ENCODE measurements around the gene RPL38. TPM values are rescaled to one million over a fixed set of nuclear protein-coding genes. Genes with fewer than 3 reads are reported as not detected.
"Not testable (repeated sequence)": the region's sequence is repeated elsewhere in the genome, so short reads cannot be mapped to it uniquely, and the experiment has no call there.

Gene RPL38
- polyA plus RNA-seq, 3 donors: 848 to 2,297 (median 1,605) TPM

DNA sequence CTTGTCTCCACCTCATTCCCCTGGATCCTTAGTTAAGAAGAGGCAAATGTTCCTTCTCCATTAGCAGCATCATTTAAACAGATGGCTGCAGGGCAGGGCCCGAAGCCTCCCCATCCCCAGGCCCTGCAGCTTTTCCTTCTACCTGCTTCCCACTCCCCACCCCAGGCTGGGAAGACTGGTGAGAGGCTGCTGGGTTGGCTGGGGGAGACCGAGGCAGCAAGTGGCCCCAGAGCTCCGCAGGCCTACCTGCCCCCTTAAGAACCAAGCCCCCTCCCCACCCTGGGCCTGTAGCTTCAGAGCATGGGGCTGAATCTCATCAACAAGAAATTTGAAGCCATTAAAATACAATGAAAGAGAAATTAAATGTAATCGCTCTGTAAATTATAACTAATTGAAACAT, 22.1 kb upstream of the RPL38 start:
- no peak overlapping the region for H3K27ac ChIP-seq (ENCODE audit: low read depth, low read length)
- WGBS, 3 donors: 80 to 89% (median 85%) methylated on average over 4 of the region's 4 CpGs

GRCh38 chr17:74182041-74182723, 21.3 kb upstream of the RPL38 start:
- H3K27ac ChIP-seq (ENCODE audit: low read depth, low read length): no peak overlapping the region
- 64 to 83% (median 74%) methylated on average over 17 of the region's 17 CpGs for WGBS, 3 donors

DNA sequence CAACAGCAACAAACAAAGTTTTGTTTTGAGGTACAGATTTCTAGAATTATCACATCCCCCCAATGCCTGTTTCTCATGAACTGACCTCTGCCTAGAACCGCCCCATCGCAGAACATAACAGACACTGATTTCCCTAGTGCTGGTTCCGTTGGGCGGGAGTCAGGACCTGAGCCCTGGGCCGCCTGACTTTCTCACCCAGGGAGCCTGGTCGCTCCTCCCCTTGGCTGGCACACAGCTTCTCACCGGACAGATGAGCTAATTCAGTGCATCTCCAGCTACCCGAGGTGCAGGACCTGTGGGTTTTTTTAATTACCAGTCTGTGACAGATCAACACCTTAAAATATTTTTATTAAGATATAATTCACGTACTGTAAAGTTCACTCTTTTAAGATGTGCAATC, 20.1 kb upstream of the RPL38 start:
- no peak overlapping the region for H3K27ac ChIP-seq (ENCODE audit: low read depth, low read length)
- WGBS, 3 donors: 73 to 78% (median 76%) methylated on average over 9 of the region's 9 CpGs

DNA sequence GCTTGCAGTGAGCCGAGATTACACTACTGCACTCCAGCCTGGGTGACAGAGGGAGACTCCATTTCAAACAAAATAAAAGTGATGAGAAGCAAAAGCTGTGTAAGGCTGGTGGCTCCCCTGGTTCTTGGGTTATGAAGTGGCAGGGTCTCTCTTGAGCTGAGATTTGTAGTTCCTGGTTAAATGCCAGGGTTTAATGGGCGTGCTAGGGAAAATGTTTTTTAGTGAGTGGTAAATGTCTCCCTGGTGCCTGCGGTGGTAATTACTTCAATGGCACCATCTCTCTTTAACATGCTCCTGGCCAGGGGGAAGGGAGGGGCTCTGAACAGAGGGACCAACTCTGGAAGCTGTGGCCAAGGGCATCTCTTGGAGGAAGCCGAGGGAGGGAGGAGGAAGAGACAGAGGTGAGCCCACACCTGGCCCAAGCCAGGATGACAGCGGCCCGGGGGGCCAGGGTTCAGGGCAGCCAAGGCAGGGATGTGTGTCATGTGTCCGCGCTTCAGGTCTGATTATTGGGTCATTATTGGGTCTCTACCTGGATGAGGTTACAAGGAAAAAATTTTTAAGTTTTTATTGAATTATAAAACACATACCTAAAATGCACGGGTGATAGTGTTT, 17.8 kb upstream of the RPL38 start:
- no peak overlapping the region for H3K27ac ChIP-seq (ENCODE audit: low read depth, low read length)
- WGBS, 3 donors: 63 to 75% (median 69%) methylated on average over 9 of the region's 9 CpGs

DNA sequence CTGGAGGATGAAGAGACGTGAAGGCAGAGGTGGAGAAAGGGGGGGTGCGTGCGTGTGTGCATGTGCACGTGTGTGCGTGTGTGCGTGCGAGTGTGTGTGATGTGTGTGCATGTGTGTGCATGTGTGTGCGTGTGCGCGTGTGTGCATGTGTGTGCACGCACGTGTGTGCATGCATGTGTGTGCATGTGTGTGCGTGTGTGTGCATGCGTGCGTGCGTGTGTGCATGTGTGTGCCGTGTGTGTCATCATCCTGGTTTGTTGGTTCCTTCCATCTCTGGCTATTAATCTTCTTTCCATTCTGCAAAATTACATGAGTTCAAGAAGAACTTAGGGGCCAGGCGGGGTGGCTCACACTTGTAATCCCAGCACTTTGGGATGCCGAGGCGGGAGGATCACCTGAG, 17.0 kb upstream of the RPL38 start:
- WGBS, 3 donors: 85 to 91% (median 87%) methylated on average over 19 to 20 of the region's 20 CpGs
- H3K27ac ChIP-seq (ENCODE audit: low read depth, low read length): no peak overlapping the region

DNA sequence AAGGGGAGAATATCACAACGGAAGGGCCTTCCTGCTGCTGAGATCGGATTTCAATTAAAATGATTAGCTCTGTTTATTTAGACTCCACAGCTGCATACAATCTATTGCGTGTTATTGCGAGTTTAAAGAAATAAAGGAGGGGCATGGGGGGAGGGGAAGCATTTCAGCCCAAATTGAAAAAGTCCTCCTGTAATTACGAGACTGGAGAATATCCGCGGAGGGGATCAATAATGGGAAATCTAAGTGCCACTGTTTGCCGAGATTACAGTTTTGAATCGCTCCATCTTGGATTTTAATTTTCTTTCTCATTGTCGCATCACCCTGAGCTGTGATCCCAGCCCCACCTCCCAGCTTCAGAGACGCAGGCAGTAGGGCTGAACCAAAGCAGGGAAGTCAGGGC, 15.7 kb upstream of the RPL38 start:
- 28 to 65% (median 62%) methylated on average over 11 of the region's 11 CpGs for WGBS, 3 donors
- H3K27ac ChIP-seq (ENCODE audit: low read depth, low read length): no peak overlapping the region

DNA sequence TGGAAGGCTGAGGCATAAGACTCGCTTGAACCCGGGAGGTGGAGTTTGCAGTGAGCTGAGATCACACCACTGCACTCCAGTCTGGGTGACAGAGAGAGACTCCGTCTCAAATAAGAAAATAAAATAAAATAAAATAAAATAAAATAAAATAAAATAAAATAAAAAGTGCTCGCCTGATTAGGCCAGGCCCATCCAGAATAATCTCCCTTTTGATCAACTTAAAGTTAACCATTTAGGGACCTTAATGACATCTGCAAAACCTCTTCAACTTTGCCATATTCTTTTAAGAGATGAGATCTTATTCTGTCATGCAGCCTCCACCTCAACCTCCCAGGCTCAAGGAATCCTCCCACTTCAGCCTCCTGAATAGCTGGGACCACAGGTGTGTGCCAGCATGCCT, 14.8 kb upstream of the RPL38 start:
- not testable (repeated sequence) for H3K27ac ChIP-seq (ENCODE audit: low read depth, low read length)
- WGBS, 3 donors: 80 to 90% (median 87%) methylated on average over 4 of the region's 4 CpGs

DNA sequence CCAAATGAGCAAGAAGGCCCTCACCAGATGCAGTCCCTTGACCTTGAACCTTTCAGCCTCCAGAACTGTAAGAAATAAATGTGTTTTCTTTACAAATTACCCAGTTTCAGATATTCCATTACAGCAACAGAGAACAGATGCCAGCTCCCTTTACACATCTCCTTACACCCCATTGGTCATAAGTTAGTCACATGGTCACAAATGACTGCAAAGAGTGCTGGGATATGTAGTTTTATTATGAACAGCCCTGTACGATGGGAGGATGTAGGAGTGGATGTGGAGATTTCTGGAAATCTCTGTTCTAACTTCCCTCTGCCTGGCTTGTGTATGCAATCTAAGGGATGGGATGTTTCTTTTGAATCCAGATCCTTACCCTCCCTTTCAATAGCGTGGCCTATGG, 13.3 kb upstream of the RPL38 start:
- WGBS, 3 donors: 32 to 46% (median 44%) methylated on average over 2 of the region's 2 CpGs
- no peak overlapping the region for H3K27ac ChIP-seq (ENCODE audit: low read depth, low read length)

- 37 to 58% (median 57%) methylated on average over 6 of the region's 6 CpGs for WGBS, 3 donors
- H3K27ac ChIP-seq (ENCODE audit: low read depth, low read length): no peak overlapping the region
Measured at GRCh38 chr17:74190807-74191406, 12.6 kb upstream of the RPL38 start.

GRCh38 chr17:74192950-74193781, 10.3 kb upstream of the RPL38 start:
- WGBS, 3 donors: 35 to 45% (median 42%) methylated on average over 12 of the region's 12 CpGs
- no peak overlapping the region for H3K27ac ChIP-seq (ENCODE audit: low read depth, low read length)

DNA sequence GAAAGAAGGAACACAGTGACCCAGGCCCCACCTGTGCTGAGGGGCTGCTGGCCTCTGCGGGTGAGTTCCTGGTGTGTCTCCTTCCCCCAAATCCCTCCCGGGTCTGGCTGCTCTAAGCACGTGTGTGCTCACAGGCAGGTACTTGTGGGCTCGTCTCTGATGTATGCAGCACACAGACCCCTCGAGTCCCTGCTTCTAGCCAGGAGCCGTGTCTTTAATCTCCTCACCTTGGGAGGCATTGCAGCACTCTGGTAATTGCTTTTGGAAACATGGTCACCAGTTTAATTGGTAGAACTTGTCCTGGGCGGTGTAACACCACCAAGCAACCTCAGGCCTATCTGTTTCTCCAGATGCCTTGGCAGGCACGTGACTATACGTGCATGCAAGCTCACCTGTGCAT, 8.8 kb upstream of the RPL38 start:
- no peak overlapping the region for H3K27ac ChIP-seq (ENCODE audit: low read depth, low read length)
- WGBS, 3 donors: 56 to 78% (median 72%) methylated on average over 9 of the region's 9 CpGs

- 40 to 61% (median 42%) methylated on average over 29 to 30 of the region's 30 CpGs for WGBS, 3 donors
- no peak overlapping the region for H3K27ac ChIP-seq (ENCODE audit: low read depth, low read length)
Measured at GRCh38 chr17:74196541-74197317, 6.7 kb upstream of the RPL38 start.

DNA sequence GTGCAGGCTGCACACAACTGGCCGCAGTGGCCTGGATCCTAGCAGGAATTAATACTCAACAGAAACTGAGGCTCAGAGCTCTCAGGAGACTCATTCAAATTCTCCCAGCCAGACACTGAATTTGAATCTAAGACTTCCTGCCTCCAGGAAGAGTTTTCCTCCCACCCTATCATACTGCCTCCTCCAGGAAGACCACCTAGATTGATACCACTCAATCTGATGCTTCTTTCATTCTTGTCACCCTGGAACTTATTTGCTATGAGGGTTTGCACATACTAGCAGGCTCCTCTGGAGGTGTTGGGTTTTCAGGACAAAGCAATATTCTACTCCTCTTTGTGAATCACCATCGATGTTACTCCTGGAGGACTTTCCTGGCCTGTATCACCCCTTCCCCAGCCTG, 5.7 kb upstream of the RPL38 start:
- no peak overlapping the region for H3K27ac ChIP-seq (ENCODE audit: low read depth, low read length)
- WGBS, 3 donors: 93 to 96% (median 94%) methylated on average over 2 of the region's 2 CpGs

- no peak overlapping the region for H3K27ac ChIP-seq (ENCODE audit: low read depth, low read length)
- 65 to 67% (median 65%) methylated on average over 6 of the region's 6 CpGs for WGBS, 3 donors
Measured at GRCh38 chr17:74198694-74199093, 4.8 kb upstream of the RPL38 start.

DNA sequence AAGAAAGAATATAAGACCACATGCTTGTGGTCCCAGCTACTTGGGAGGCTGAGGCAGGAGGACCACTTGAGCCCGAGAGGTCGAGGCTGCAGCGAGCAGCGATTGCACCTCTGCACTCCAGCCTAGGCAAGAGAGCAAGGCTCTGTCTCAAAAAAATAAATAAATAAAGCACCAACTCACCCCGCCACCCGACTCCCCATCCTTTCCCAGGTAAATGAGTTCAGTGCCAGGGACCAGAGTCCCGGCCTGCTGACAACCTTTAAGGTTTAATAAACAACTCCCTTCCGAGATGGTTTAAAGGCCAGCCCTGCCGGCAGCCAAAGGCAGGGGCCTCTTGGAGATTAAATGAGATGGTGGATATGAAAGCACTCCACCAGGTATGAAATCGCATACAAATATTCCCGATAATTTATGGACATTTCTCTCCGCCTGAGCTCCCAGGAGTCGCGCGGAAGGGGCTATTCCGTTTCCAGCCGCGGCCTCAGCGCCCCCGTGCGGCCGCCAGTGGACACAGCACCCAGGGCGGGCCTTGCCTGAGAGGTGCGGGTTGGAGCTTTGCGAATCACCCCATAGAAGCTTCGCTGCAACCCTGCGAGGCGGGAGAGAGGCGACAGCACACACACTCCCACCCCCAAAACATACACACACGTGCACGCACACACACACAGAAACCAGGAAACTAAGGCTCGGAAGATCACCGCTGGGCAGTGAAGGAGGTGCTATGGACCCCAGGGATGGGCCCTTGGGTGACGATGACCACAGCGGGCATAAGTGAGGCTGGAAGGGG, 4.0 kb upstream of the RPL38 start:
- WGBS, 3 donors: 22 to 24% (median 23%) methylated on average over 35 of the region's 35 CpGs
- no peak overlapping the region for H3K27ac ChIP-seq (ENCODE audit: low read depth, low read length)

DNA sequence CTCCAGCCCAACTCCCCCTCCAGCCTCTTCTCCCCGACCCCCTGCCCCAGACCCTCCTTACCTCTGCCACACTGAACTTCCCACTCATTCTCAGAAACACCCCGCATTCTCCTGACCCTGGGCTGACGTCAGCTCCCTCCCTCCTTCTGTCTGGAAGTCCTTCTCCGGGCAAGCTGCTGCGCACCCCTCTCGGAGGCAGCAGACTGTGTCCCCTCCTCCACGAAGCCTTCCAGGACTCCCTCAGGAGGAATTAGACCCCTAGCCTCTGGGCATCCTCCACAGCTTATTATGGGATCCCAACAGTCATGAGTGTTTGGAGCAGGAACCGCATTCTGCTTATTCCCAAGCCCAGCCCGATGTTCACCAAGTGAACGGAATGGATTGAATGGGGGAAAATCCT, 3.4 kb upstream of the RPL38 start:
- 53 to 65% (median 65%) methylated on average over 10 of the region's 10 CpGs for WGBS, 3 donors
- no peak overlapping the region for H3K27ac ChIP-seq (ENCODE audit: low read depth, low read length)

DNA sequence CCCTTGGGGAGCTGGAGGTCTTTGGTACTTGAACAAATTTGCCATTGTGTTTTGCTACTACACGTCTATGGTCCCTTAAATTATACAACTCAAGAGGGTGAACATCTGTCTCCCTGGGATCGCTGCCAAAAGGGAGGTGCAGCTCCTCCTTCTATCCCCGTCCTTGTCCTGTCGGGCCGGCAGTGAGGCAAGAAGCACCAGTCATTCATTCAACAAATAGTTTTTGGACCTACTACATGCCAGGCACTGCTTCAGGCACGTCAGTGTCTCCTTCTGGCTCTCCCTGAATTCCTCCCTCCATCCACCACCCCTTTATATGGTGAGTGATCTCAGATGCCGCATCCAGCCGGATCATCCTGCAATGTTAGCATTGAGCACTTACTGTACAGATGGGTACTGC, 2.2 kb upstream of the RPL38 start:
- no peak overlapping the region for H3K27ac ChIP-seq (ENCODE audit: low read depth, low read length)
- 36 to 46% (median 43%) methylated on average over 8 of the region's 8 CpGs for WGBS, 3 donors

GRCh38 chr17:74201948-74202347, 1.5 kb upstream of the RPL38 start:
- H3K27ac ChIP-seq (ENCODE audit: low read depth, low read length): no peak overlapping the region
- 67 to 83% (median 77%) methylated on average over 10 of the region's 10 CpGs for WGBS, 3 donors
